Thymus (tissue), 11 donors: ENCODE data around the gene RALGDS. TPM values are rescaled to one million over a fixed set of nuclear protein-coding genes. Genes with fewer than 3 reads are reported as not detected.

ENCODE experiments used
- DNase-seq, 9 donors: peaks; one replicate each; pipeline ENCODE4 v3.0.0-alpha.2; 2013; ENCODE audit warnings: low spot score in 9 of 9, low read depth in 6 of 9, missing footprints in 1 of 9
- H3K27ac ChIP-seq, 2 donors: one replicate each; pipeline ENCODE4 v1.5.1; 2013; ENCODE audit warnings: control low read depth in 1 of 2, low read depth in 1 of 2, low read length in 1 of 2, mild to moderate bottlenecking in 1 of 2, moderate library complexity in 1 of 2
- H3K27me3 ChIP-seq, 2 donors: one replicate each; pipeline ENCODE4 v1.5.1; 2013; ENCODE audit warnings: low read length in 1 of 2; ENCODE audit not compliant: control insufficient read depth in 2 of 2, insufficient read depth in 1 of 2
- H3K36me3 ChIP-seq, 2 donors: one replicate each; pipeline ENCODE4 v1.5.1; 2013; ENCODE audit warnings: low read length in 1 of 2, mild to moderate bottlenecking in 1 of 2, moderate library complexity in 1 of 2; ENCODE audit not compliant: control insufficient read depth in 2 of 2, insufficient read depth in 2 of 2
- H3K4me1 ChIP-seq, 2 donors: one replicate each; pipeline ENCODE4 v1.5.1; 2013; ENCODE audit warnings: low read length in 2 of 2; ENCODE audit not compliant: control insufficient read depth in 2 of 2, insufficient read depth in 2 of 2
- H3K4me3 ChIP-seq, 2 donors: one replicate each; pipeline ENCODE4 v1.5.1; 2013; ENCODE audit warnings: low read length in 2 of 2, control low read depth in 1 of 2, mild to moderate bottlenecking in 1 of 2
- H3K9me3 ChIP-seq, 2 donors: one replicate each; pipeline ENCODE4 v1.5.1; 2013; ENCODE audit warnings: low read length in 1 of 2, mild to moderate bottlenecking in 1 of 2; ENCODE audit not compliant: control insufficient read depth in 2 of 2, insufficient read depth in 1 of 2
- WGBS: extraction: QIAGEN DNeasy Blood & Tissue Kit; methylation state at CpG from one replicate; pipeline ENCODE4 v1.1.7; 2013; 5-methylcytosine and 5-hydroxymethylcytosine counted together
- polyA plus RNA-seq: library from polyadenylated mRNA; stranded (reverse); fragments of 200-250 nt; gene quantifications from one replicate; pipeline ENCODE4 v1.2.3, GENCODE V29; 2013
- total RNA-seq: library from RNA; stranded (reverse); fragments of 120-200 nt; gene quantifications from one replicate; pipeline ENCODE4 v1.2.4, GENCODE V29; 2013
- donor health status: healthy.

The RALGDS gene
- total and polyA plus RNA-seq, 2 donors = 25.9 to 42.1 TPM

- no peak for DNase-seq
- no peaks in the 10 kb centered on the region for H3K27me3 ChIP-seq
- peaks cover 0 to 1% of the 10 kb centered on the region in 2 donors for H3K9me3 ChIP-seq
- H3K4me3 ChIP-seq = no peak overlapping the region
- WGBS = 97% methylated on average over 13 of the region's 13 CpGs
- H3K27ac ChIP-seq = no peak overlapping the region
- peaks cover 0 to 4% of the 10 kb centered on the region in 2 donors for H3K4me1 ChIP-seq
- no peaks in the 10 kb centered on the region for H3K36me3 ChIP-seq
These were observed 33.3 kb upstream of the RALGDS start for GRCh38 chr9:133154097-133154989.

GRCh38 chr9:133153227-133154096, 32.4 kb upstream of the RALGDS start:
- Histone ChIP-seq H3K9me3 (peaks cover 0 to 1% of the 10 kb centered on the region in 2 donors), H3K27me3 (no peaks in the 10 kb centered on the region), H3K36me3 (no peaks in the 10 kb centered on the region), H3K4me3 (no peak overlapping the region), H3K4me1 (peaks cover 0 to 7% of the 10 kb centered on the region in 2 donors), H3K27ac (no peak overlapping the region)
- DNase-seq = no peak
- 94% methylated on average over 36 of the region's 36 CpGs for WGBS

DNA sequence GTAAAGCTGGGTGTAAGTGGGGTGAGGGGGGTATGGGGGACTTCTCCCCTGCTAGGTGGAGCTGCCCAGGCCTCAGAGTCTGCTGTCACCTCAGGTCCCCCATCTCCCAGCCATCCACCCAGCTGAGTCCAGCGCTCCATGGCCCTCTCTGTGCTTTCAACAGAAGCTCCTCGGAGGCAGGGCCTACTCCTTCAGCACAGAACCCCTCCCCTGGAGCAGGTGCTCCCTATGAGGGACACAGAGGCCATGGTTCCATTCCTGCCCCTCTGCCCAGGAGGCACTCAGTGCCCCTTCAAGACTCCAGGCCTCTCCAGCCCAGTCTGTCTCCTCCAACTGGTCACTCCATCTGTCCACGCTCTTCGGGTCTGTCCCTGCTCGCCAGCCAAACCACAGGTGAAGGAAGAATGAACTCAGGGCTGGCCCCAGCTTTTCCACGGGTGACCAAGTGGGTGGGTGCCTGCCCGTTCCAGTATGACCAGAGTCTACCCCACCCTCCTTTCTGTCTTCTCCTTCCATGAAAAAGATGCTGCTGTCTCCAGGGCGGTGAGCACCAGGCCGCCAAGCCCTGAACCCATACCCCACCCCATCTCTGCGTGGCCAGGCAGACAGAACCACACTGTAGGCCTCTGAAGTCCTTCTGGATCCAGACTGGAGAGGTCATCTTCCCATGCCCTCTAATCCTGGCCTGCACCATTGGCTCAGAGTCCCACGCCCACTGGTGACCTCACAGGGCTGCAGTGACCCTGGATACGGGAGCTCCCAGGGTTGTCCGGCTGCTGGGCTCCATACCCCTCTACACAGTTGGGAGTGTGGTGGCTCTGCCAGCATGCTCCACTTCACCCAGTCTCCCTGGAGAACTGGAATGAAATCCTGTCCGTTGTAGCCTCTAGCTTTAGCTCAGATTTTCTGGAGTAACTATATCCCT, 30.8 kb upstream of the RALGDS start:
- H3K4me3 ChIP-seq = no peak overlapping the region
- 96% methylated on average over 14 of the region's 14 CpGs for WGBS
- no peaks in the 10 kb centered on the region for H3K27me3 ChIP-seq
- H3K27ac ChIP-seq = no peak overlapping the region
- H3K36me3 ChIP-seq = no peaks in the 10 kb centered on the region
- DNase-seq = no peak
- peaks cover 6 to 23% of the 10 kb centered on the region in 2 donors for H3K4me1 ChIP-seq
- H3K9me3 ChIP-seq = peaks cover 0 to 1% of the 10 kb centered on the region in 2 donors

DNA sequence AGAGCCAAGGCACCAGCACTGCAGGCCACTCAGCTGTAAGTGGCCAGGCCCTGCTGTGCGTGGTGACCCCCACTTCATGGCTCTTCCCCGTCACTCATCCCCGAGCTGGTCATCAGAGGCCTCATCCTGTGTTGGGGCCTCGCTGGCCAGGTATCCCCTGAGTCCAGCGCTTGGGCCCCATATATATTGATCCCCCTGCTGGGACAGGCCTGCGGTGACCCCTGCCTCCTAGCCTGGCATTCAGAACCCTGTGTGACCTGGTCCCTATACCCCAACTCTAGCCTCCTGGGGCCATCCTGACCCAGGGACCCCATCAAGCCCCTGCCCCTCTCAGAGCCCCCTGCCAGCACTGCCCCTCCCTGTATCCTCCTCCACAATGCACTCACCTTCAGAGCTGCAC, 30.0 kb upstream of the RALGDS start:
- Histone ChIP-seq H3K27me3 (no peaks in the 10 kb centered on the region), H3K27ac (no peak overlapping the region), H3K36me3 (no peaks in the 10 kb centered on the region), H3K9me3 (peaks cover 0 to 1% of the 10 kb centered on the region in 2 donors), H3K4me1 (peaks cover 6 to 23% of the 10 kb centered on the region in 2 donors), H3K4me3 (no peak overlapping the region)
- DNase-seq = no peak
- 97% methylated on average over 6 of the region's 6 CpGs for WGBS

- H3K9me3 ChIP-seq = peaks cover 0 to 1% of the 10 kb centered on the region in 2 donors
- H3K4me1 ChIP-seq = peaks cover 8 to 31% of the 10 kb centered on the region in 2 donors
- peak overlapping the region; percentile 1 to 81 for H3K27ac ChIP-seq
- H3K4me3 ChIP-seq = peak overlapping the region; percentile 48 to 85
- peak in 4 of 9 donors; percentile 51 to 74 (median 67) for DNase-seq
- 3% methylated on average over 95 of the region's 95 CpGs for WGBS
- peaks cover 0 to 4% of the 10 kb centered on the region in 2 donors for H3K36me3 ChIP-seq
- no peaks in the 10 kb centered on the region for H3K27me3 ChIP-seq
These were observed 28.3 kb upstream of the RALGDS start for GRCh38 chr9:133149130-133150015.

DNA sequence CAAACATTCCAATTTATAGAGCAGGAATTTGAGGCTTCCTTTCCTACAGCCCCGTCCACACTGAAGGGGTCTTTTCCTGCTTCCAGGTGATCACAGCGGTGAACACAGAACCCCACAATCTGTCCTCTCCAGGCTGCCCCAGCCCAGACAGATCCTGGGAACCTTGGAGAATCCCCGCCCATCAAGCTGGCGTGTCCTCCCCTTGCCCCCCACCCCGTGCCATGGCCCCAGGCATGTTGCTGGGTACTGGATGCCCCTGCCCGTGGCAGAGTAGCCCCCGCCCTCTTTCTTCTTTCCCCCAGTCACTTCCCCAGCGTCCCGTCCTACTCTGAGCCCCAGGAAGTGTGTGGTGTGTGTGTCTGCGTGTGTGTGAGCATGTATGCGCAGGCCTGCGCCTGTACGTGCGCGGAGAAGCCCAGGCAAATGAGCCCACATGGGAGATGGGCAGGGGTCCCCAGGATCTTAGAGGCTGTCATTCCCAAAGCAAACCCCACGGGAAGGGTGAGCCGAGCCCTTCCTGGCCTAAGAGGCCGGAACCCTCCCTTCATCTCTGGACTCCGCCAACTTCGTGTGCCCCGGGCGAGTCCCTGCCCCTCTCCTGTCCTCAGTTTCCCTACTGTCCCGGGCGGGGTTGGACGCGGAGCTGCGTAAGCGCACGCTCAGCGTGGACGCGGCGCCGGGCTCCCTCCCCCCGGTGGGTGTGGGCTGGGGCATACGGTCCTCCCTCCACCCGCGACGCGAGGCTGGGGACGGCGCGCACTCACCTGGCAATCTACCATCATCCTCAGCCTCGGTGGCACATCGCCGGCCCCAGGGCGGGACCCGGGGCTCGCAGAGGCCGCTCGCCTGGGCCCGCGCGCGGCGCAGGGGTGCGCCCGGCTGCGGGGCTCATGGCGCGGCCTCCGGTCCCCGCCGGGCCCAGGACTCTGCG, 27.4 kb upstream of the RALGDS start:
- WGBS = 2% methylated on average over 65 of the region's 65 CpGs
- no peaks in the 10 kb centered on the region for H3K27me3 ChIP-seq
- DNase-seq = peak in 3 of 9 donors; percentile 44 to 77 (median 57)
- peaks cover 0 to 1% of the 10 kb centered on the region in 2 donors for H3K9me3 ChIP-seq
- peaks cover 12 to 39% of the 10 kb centered on the region in 2 donors for H3K4me1 ChIP-seq
- H3K4me3 ChIP-seq = peak overlapping the region; percentile 78 to 85
- peak overlapping the region; percentile 76 to 78 for H3K27ac ChIP-seq
- H3K36me3 ChIP-seq = peaks cover 0 to 4% of the 10 kb centered on the region in 2 donors

- peaks cover 0 to 1% of the 10 kb centered on the region in 2 donors for H3K9me3 ChIP-seq
- peaks cover 0 to 4% of the 10 kb centered on the region in 2 donors for H3K36me3 ChIP-seq
- peak in 5 of 9 donors; percentile 68 to 84 (median 76) for DNase-seq
- peak overlapping the region; percentile 78 to 85 for H3K4me3 ChIP-seq
- peaks cover 15 to 48% of the 10 kb centered on the region in 2 donors for H3K4me1 ChIP-seq
- H3K27ac ChIP-seq = peak overlapping the region; percentile 76 to 78
- 35% methylated on average over 14 of the region's 14 CpGs for WGBS
- no peaks in the 10 kb centered on the region for H3K27me3 ChIP-seq
These were observed 26.6 kb upstream of the RALGDS start for GRCh38 chr9:133147412-133148198.
